Measurements from ENCODE around the gene SIAE.

The SIAE gene

GRCh38 chr11:124633355-124633754 is 40.2 kb downstream of the SIAE start:
- no peak for DNase-seq (ENCODE audit: low read depth)
- no peak overlapping the region for H3K4me3 ChIP-seq (ENCODE audit: low read length)
- TF ChIP-seq CTCF (IDR thresholded peaks at IDR 0.05; ENCODE audit: insufficient read depth, low read depth, low read length, missing control alignments), result peak; percentile 45

GRCh38 chr11:124629961-124630360 is 43.6 kb downstream of the SIAE start:
- DNase-seq (ENCODE audit: low read depth), result no peak
- H3K4me3 ChIP-seq (ENCODE audit: low read length), result no peak overlapping the region
- no peak for TF ChIP-seq CTCF (IDR thresholded peaks at IDR 0.05; ENCODE audit: insufficient read depth, low read depth, low read length, missing control alignments)

GRCh38 chr11:124627546-124627945 is 46.0 kb downstream of the SIAE start:
- H3K4me3 ChIP-seq (ENCODE audit: low read length), result no peak overlapping the region
- DNase-seq (ENCODE audit: low read depth), result no peak
- TF ChIP-seq CTCF (IDR thresholded peaks at IDR 0.05; ENCODE audit: insufficient read depth, low read depth, low read length, missing control alignments), result no peak

GRCh38 chr11:124625504-124626168 is 47.9 kb downstream of the SIAE start:
- TF ChIP-seq CTCF (IDR thresholded peaks at IDR 0.05; ENCODE audit: insufficient read depth, low read depth, low read length, missing control alignments), result no peak
- DNase-seq (ENCODE audit: low read depth), result no peak
- H3K4me3 ChIP-seq (ENCODE audit: low read length), result no peak overlapping the region

GRCh38 chr11:124623861-124624525 is 49.5 kb downstream of the SIAE start:
- TF ChIP-seq CTCF (IDR thresholded peaks at IDR 0.05; ENCODE audit: insufficient read depth, low read depth, low read length, missing control alignments), result no peak
- DNase-seq (ENCODE audit: low read depth), result no peak
- H3K4me3 ChIP-seq (ENCODE audit: low read length), result peak overlapping the region; percentile 92

GRCh38 chr11:124622531-124623451 is 50.7 kb downstream of the SIAE start, which contains the start of gene TBRG1:
TBRG1 (plus strand) TSS chr11:124622864; CDS start chr11:124623084, 220 bp downstream.
- peak; percentile 90 for DNase-seq (ENCODE audit: low read depth)
- peak within 1 kb of the TSS; percentile 92 for H3K4me3 ChIP-seq (ENCODE audit: low read length)
- no peak for TF ChIP-seq CTCF (IDR thresholded peaks at IDR 0.05; ENCODE audit: insufficient read depth, low read depth, low read length, missing control alignments)
